Chondrocyte (in vitro differentiated cells): Measurements from ENCODE around the gene KCNQ1. TPM values are rescaled to one million over a fixed set of nuclear protein-coding genes. Genes with fewer than 3 reads are reported as not detected.
A peak's percentile ranks its signal among the peaks of the same experiment; 100 is the strongest.

Source experiments
- DNase-seq: peaks from one replicate; pipeline ENCODE4 v3.0.0; 2021; ENCODE audit warnings: mixed read lengths, low spot score
- H3K27ac Mint-ChIP-seq: one replicate; pipeline ENCODE4 v1.8.0; 2021; ENCODE audit warnings: mild to moderate bottlenecking, moderate library complexity, mixed read lengths; ENCODE audit not compliant: unreplicated experiment
- H3K27me3 Mint-ChIP-seq: 2 replicates; pipeline ENCODE4 v1.8.0; 2021; ENCODE audit warnings: low read depth, mixed read lengths
- H3K36me3 Mint-ChIP-seq: 2 replicates; pipeline ENCODE4 v1.8.0; 2021; ENCODE audit warnings: low read depth, mixed read lengths
- H3K4me1 Mint-ChIP-seq: 2 replicates; pipeline ENCODE4 v1.8.0; 2021; ENCODE audit warnings: low read depth, mild to moderate bottlenecking, mixed read lengths
- H3K4me3 Mint-ChIP-seq: one replicate; pipeline ENCODE4 v1.8.0; 2021; ENCODE audit warnings: mild to moderate bottlenecking, moderate library complexity, mixed read lengths; ENCODE audit not compliant: unreplicated experiment
- H3K9me3 Mint-ChIP-seq: 2 replicates; pipeline ENCODE4 v1.8.0; 2021; ENCODE audit warnings: low read depth, mixed read lengths
- total RNA-seq: library from RNA; stranded (reverse); gene quantifications from 3 replicates; pipeline ENCODE4 v1.2.1, GENCODE V29; 2021
- TF ChIP-seq, protein P1 (sequence below): fragments of 200-600 bp; sonication (generic); IDR thresholded peaks from 2 replicates; pipeline ENCODE4 v1.5.0; 2021; ENCODE audit warnings: antibody characterized with exemption, mild to moderate bottlenecking, moderate library complexity

KCNQ1 gene
- total RNA-seq, 1 donor from 2014 or later: not detected

DNA sequence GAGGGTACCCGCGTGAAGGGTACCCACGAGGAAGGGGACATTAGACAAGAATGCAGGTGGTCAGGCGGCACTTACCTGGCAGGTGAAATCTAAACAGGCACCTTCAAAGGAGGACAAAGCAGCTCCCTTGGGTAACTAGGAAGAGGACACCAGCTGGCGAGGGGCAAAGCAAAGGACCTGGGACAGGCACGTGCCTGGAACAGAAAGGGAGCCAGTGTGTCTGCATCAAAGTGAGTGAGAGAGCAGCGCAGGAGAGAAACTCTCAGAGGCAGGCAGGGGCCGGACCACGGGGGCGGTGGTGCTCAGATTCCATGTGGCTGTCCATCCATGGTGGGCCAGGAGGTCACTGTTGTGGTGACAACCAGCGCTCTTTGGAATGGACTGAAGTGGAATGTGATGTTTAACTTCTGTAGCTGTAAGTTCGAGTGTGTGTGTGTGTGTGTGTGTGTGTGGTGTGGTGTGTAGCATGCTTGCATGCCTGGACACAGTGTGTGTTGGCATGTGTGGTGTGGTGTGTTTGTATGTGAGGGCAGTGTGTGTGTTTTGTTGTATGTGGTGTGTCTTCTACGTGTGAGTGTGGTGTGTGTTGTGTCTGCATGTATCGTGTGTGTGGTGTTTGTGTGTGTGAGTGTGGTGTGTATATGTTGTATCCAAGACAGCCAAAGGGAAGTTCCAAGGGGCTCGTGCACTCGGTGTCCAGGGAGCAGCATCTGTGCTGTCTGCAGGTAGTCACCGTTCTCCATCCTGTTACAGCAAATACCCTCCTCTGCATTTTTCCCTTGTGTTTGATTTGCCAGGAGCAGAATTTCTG lies 354.3 kb downstream of the KCNQ1 start:
- TF ChIP-seq, protein P1, sequence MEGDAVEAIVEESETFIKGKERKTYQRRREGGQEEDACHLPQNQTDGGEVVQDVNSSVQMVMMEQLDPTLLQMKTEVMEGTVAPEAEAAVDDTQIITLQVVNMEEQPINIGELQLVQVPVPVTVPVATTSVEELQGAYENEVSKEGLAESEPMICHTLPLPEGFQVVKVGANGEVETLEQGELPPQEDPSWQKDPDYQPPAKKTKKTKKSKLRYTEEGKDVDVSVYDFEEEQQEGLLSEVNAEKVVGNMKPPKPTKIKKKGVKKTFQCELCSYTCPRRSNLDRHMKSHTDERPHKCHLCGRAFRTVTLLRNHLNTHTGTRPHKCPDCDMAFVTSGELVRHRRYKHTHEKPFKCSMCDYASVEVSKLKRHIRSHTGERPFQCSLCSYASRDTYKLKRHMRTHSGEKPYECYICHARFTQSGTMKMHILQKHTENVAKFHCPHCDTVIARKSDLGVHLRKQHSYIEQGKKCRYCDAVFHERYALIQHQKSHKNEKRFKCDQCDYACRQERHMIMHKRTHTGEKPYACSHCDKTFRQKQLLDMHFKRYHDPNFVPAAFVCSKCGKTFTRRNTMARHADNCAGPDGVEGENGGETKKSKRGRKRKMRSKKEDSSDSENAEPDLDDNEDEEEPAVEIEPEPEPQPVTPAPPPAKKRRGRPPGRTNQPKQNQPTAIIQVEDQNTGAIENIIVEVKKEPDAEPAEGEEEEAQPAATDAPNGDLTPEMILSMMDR: no peak
- DNase-seq: peak; percentile 56
- H3K27me3 Mint-ChIP-seq: peaks cover 8% of the 10 kb centered on the region
- peaks cover 10% of the 10 kb centered on the region for H3K9me3 Mint-ChIP-seq
- H3K4me1 Mint-ChIP-seq: no peaks in the 10 kb centered on the region
- H3K36me3 Mint-ChIP-seq: peaks cover 6% of the 10 kb centered on the region
- H3K27ac Mint-ChIP-seq: peak overlapping the region; percentile 4
- H3K4me3 Mint-ChIP-seq: no peak overlapping the region

DNA sequence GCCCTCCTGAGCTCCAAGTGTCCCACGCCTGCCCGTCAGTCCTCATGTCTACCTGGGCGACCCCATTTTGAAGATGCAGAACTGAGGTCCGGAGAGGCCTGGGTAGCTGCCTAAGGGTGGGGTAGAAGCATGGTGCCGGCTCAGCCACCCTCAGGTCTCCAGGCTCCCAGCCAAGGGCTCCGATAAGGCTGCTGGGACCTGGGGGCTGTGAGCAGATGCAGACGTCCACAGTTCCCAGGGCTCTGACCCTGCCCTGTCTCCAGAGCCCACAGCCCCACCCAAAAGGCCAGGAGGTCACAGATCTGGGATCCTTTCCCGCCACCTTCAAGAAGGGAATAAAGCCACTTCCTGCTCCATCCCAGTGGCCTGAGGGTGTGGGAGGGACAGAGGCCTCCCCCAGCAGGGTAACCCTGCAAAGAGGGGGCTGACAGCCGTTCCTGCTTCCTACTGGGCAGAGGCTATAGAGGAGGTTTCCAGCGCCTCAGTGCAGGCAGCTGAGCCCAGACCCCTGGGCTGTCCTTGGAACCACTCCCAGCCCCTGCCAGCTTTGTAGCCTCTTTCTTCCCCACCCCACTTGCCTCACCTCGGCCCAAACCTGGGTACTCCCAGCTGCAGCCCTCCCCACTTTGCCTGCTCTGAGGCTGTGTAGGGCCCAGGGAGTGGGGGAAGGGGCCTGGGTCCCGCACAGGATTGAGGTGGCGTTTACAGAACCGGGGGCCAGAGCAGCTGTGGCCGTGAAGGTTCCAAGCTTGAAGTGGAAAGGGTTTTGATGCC lies 355.3 kb downstream of the KCNQ1 start:
- H3K4me3 Mint-ChIP-seq: no peak overlapping the region
- H3K9me3 Mint-ChIP-seq: peaks cover 10% of the 10 kb centered on the region
- H3K36me3 Mint-ChIP-seq: peaks cover 6% of the 10 kb centered on the region
- H3K27me3 Mint-ChIP-seq: peaks cover 9% of the 10 kb centered on the region
- DNase-seq: no peak
- H3K27ac Mint-ChIP-seq: no peak overlapping the region
- peaks cover 5% of the 10 kb centered on the region for H3K4me1 Mint-ChIP-seq
- TF ChIP-seq, protein P1: no peak

- TF ChIP-seq, protein P1: no peak
- peaks cover 9% of the 10 kb centered on the region for H3K27me3 Mint-ChIP-seq
- no peak overlapping the region for H3K27ac Mint-ChIP-seq
- H3K4me1 Mint-ChIP-seq: peaks cover 6% of the 10 kb centered on the region
- H3K9me3 Mint-ChIP-seq: peaks cover 10% of the 10 kb centered on the region
- DNase-seq: peak; percentile 64
- H3K36me3 Mint-ChIP-seq: peaks cover 6% of the 10 kb centered on the region
- H3K4me3 Mint-ChIP-seq: no peak overlapping the region
Measured at GRCh38 chr11:2800655-2801531, 356.1 kb downstream of the KCNQ1 start.

GRCh38 chr11:2801711-2802388 lies 357.0 kb downstream of the KCNQ1 start:
- Mint-ChIP-seq H3K4me1 (peaks cover 6% of the 10 kb centered on the region), H3K9me3 (peaks cover 10% of the 10 kb centered on the region), H3K36me3 (peaks cover 6% of the 10 kb centered on the region), H3K4me3 (no peak overlapping the region), H3K27me3 (peaks cover 9% of the 10 kb centered on the region), H3K27ac (no peak overlapping the region)
- peak; percentile 69 for DNase-seq
- TF ChIP-seq, protein P1: no peak
